ENCODE measurements around the gene ATP6V0A4.

GRCh38 chr7:138784692-138785091 is 13.3 kb downstream of the ATP6V0A4 start:
- TF ChIP-seq CTCF (IDR thresholded peaks at IDR 0.05) (no peak), POLR2A (IDR thresholded peaks at IDR 0.05) (no peak)

Data from breast epithelium (tissue), 3 donors.